22Rv1 (cell line): ENCODE measurements around the gene TRAT1.

Source experiments
- CTCF ChIP-seq: fragments of 450-650 bp; IDR thresholded peaks from 2 replicates; pipeline ENCODE4 v1.5.1; 2017; ENCODE audit warnings: mild to moderate bottlenecking
- ZFX ChIP-seq: fragments of 450-650 bp; IDR thresholded peaks from 2 replicates; pipeline ENCODE4 v1.6.1; 2017; ENCODE audit warnings: antibody characterized with exemption, borderline replicate concordance

GRCh38 chr3:108891833-108892232 lies 69.2 kb downstream of the TRAT1 start:
- TF ChIP-seq CTCF (no peak), ZFX (no peak)
